H1 (cell line): ENCODE data around the gene FAM131A. TPM values are rescaled to one million over a fixed set of nuclear protein-coding genes. Genes with fewer than 3 reads are reported as not detected.

Experiments
- CTCF ChIA-PET: fragments of 300-600 bp; sonication (Branson Sonifier 250); formaldehyde crosslinking; loops from one replicate; lab custom pipeline; 2021; ENCODE audit not compliant: partially characterized antibody; lab: Charles Lee
- POLR2A ChIA-PET: fragments of 300-600 bp; sonication (Branson Sonifier 250); formaldehyde crosslinking; loops from one replicate; lab custom pipeline; 2021; ENCODE audit warnings: inconsistent platforms; ENCODE audit not compliant: partially characterized antibody; lab: Charles Lee
- DNase-seq, 2 experiments: peaks; one replicate each; pipeline versions ENCODE4 v3.0.0 to v3.0.0-alpha.2; 2010 to 2022; ENCODE audit warnings: low spot score in 2 of 2, low read depth in 1 of 2, mixed read lengths in 1 of 2
- FAIRE-seq: peaks from 2 replicates; lab custom pipeline; 2011; peaks lifted over from hg19 to GRCh38; lab: Jason Lieb, UNC
- H2AFZ ChIP-seq: 2 replicates; pipeline ENCODE4 v1.8.1; 2012; ENCODE audit warnings: low read length, inconsistent platforms
- H2AK5ac ChIP-seq: 2 replicates; pipeline ENCODE4 v1.6.1; 2013; ENCODE audit warnings: low read depth, low read length
- H2BK120ac ChIP-seq: replicated peaks from 2 replicates; pipeline ENCODE3; 2013; ENCODE audit warnings: low read depth, low read length, inconsistent platforms
- H2BK12ac ChIP-seq: 2 replicates; pipeline ENCODE4 v1.6.1; 2013; ENCODE audit warnings: low read depth, low read length
- H2BK15ac ChIP-seq: 2 replicates; pipeline ENCODE4 v1.6.1; 2013; ENCODE audit warnings: low read length
- H2BK20ac ChIP-seq: 2 replicates; pipeline ENCODE4 v1.6.1; 2013; ENCODE audit warnings: low read length
- H2BK5ac ChIP-seq: 2 replicates; pipeline ENCODE4 v1.6.1; 2013; ENCODE audit warnings: low read depth, low read length
- H3K14ac ChIP-seq: 2 replicates; pipeline ENCODE4 v1.6.1; 2013; ENCODE audit warnings: inconsistent platforms; ENCODE audit not compliant: insufficient read length
- H3K18ac ChIP-seq: 2 replicates; pipeline ENCODE4 v1.6.1; 2013; ENCODE audit warnings: low read length; ENCODE audit errors: extremely low read depth
- H3K23ac ChIP-seq: 2 replicates; pipeline ENCODE4 v1.6.1; 2013; ENCODE audit warnings: inconsistent platforms; ENCODE audit not compliant: insufficient read length
- H3K23me2 ChIP-seq: 2 replicates; pipeline ENCODE4 v1.6.1; 2013; ENCODE audit warnings: low read depth, low read length
- H3K27ac ChIP-seq: 2 replicates; pipeline ENCODE4 v1.6.1; 2011; ENCODE audit warnings: low read depth, low read length, inconsistent platforms
- H3K27me3 ChIP-seq, 4 experiments: replicated peaks in 1 of 4; 1 replicate in 1 of 4; 2 replicates in 3 of 4; pipeline versions ENCODE4 v1.6.1 to v1.8.1; 2011 to 2013; ENCODE audit warnings: low read length in 3 of 4, mild to moderate bottlenecking in 3 of 4, inconsistent platforms in 2 of 4, mixed read lengths in 2 of 4, moderate library complexity in 1 of 4; ENCODE audit not compliant: control insufficient read depth in 3 of 4, insufficient read depth in 3 of 4; ENCODE audit errors: extremely low read depth in 1 of 4
- H3K36me3 ChIP-seq, 4 experiments: 2 replicates each; pipeline versions ENCODE4 v1.6.1 to v1.8.1; 2011 to 2013; ENCODE audit warnings: mild to moderate bottlenecking in 4 of 4, low read length in 3 of 4, moderate library complexity in 2 of 4, control low read depth in 1 of 4, inconsistent platforms in 1 of 4; ENCODE audit not compliant: insufficient read depth in 4 of 4, control insufficient read depth in 2 of 4
- H3K4ac ChIP-seq: replicated peaks from 2 replicates; pipeline ENCODE3; 2013; ENCODE audit warnings: low read length, low read depth, mixed read lengths, inconsistent platforms; ENCODE audit not compliant: insufficient read length
- H3K4me1 ChIP-seq, 4 experiments: replicated peaks in 1 of 4; 1 replicate in 1 of 4; 2 replicates in 3 of 4; pipeline versions ENCODE4 v1.6.1 to v1.8.1; 2011 to 2013; ENCODE audit warnings: low read length in 3 of 4, inconsistent platforms in 2 of 4, mixed read lengths in 1 of 4; ENCODE audit not compliant: insufficient read depth in 4 of 4, control insufficient read depth in 3 of 4
- H3K4me2 ChIP-seq, 2 experiments: 2 replicates each; pipeline versions ENCODE4 v1.6.1 to v1.8.1; 2011 to 2013; ENCODE audit warnings: low read depth in 2 of 2, low read length in 2 of 2, control low read depth in 1 of 2, inconsistent platforms in 1 of 2, mild to moderate bottlenecking in 1 of 2; ENCODE audit not compliant: insufficient read depth in 1 of 2
- H3K4me3 ChIP-seq, 4 experiments: fragments of 200-600, 300-600 bp in 1 of 4; sonication (generic), shearing (Covaris generic), sonication (Bioruptor Twin) in 1 of 4; 2 replicates each; pipeline versions ENCODE4 v1.5.1 to v1.8.1; 2011 to 2016; ENCODE audit warnings: low read length in 4 of 4, low read depth in 3 of 4, control low read depth in 2 of 4, inconsistent platforms in 2 of 4, mild to moderate bottlenecking in 2 of 4, mixed read lengths in 1 of 4, moderate library complexity in 1 of 4; ENCODE audit not compliant: insufficient read depth in 2 of 4; ENCODE audit errors: extremely low read depth in 1 of 4
- H3K56ac ChIP-seq: replicated peaks from 2 replicates; pipeline ENCODE3; 2013; ENCODE audit warnings: low read depth, mild to moderate bottlenecking, mixed read lengths, low read length, inconsistent platforms; ENCODE audit not compliant: insufficient read length
- H3K79me1 ChIP-seq: 2 replicates; pipeline ENCODE4 v1.6.1; 2013; ENCODE audit warnings: low read depth, low read length, control low read depth
- H3K79me2 ChIP-seq, 2 experiments: 2 replicates each; pipeline versions ENCODE4 v1.6.1 to v1.8.1; 2012 to 2013; ENCODE audit warnings: low read length in 2 of 2, mild to moderate bottlenecking in 2 of 2, inconsistent platforms in 1 of 2; ENCODE audit not compliant: insufficient read depth in 2 of 2, control insufficient read depth in 1 of 2
- H3K9ac ChIP-seq, 4 experiments: replicated peaks in 1 of 4; 1 replicate in 1 of 4; 2 replicates in 3 of 4; pipeline versions ENCODE4 v1.6.1 to v1.8.1; 2011 to 2013; ENCODE audit warnings: low read depth in 3 of 4, low read length in 3 of 4, control low read depth in 2 of 4, mild to moderate bottlenecking in 2 of 4, moderate library complexity in 2 of 4, inconsistent platforms in 1 of 4; ENCODE audit errors: extremely low read depth in 1 of 4
- H3K9me3 ChIP-seq, 2 experiments: 2 replicates each; pipeline versions ENCODE4 v1.6.1 to v1.8.1; 2012 to 2013; ENCODE audit warnings: mild to moderate bottlenecking in 2 of 2, moderate library complexity in 2 of 2, control low read depth in 1 of 2, inconsistent platforms in 1 of 2, low read depth in 1 of 2, low read length in 1 of 2, mixed read lengths in 1 of 2; ENCODE audit not compliant: insufficient read depth in 2 of 2
- H4K20me1 ChIP-seq, 2 experiments: replicated peaks in 1 of 2; 2 replicates each; pipeline versions ENCODE3 to v1.8.1; 2011 to 2013; ENCODE audit warnings: inconsistent platforms in 2 of 2, low read length in 2 of 2, mild to moderate bottlenecking in 1 of 2; ENCODE audit not compliant: insufficient read depth in 2 of 2, control insufficient read depth in 1 of 2
- H4K5ac ChIP-seq: 2 replicates; pipeline ENCODE4 v1.6.1; 2013; ENCODE audit warnings: low read length, low read depth, mixed read lengths, inconsistent platforms; ENCODE audit not compliant: insufficient read length
- H4K8ac ChIP-seq: 2 replicates; pipeline ENCODE4 v1.8.0; 2013; ENCODE audit warnings: mild to moderate bottlenecking, moderate library complexity, low read length, inconsistent platforms; ENCODE audit not compliant: insufficient read depth; ENCODE audit errors: extremely low read depth
- H4K91ac ChIP-seq: replicated peaks from 2 replicates; pipeline ENCODE3; 2013; ENCODE audit warnings: low read length, mixed read lengths, inconsistent platforms; ENCODE audit not compliant: insufficient read length
- BCL11A ChIP-seq, 2 experiments: IDR thresholded peaks; one replicate each; pipeline ENCODE4 v1.6.1; 2011; ENCODE audit warnings: low read depth in 2 of 2, low read length in 2 of 2, mild to moderate bottlenecking in 2 of 2
- BRCA1 ChIP-seq: IDR thresholded peaks from 2 replicates; pipeline ENCODE4 v1.6.1; 2012; ENCODE audit warnings: low read depth, low read length, improper control_type of control experiment
- E2F6 ChIP-seq: IDR thresholded peaks from 2 replicates; pipeline ENCODE4 v1.6.1; 2012; ENCODE audit warnings: inconsistent platforms
- GTF2F1 ChIP-seq: IDR thresholded peaks from 2 replicates; pipeline ENCODE4 v1.6.1; 2012; ENCODE audit warnings: low read depth, low read length, improper control_type of control experiment, borderline replicate concordance
- MAX ChIP-seq: IDR thresholded peaks from 2 replicates; pipeline ENCODE4 v1.6.1; 2012; ENCODE audit warnings: inconsistent platforms
- NRF1 ChIP-seq: IDR thresholded peaks from 2 replicates; pipeline ENCODE4 v1.6.1; 2011; ENCODE audit warnings: mild to moderate bottlenecking, low read depth, low read length, improper control_type of control experiment
- POU5F1 ChIP-seq: IDR thresholded peaks from 2 replicates; pipeline ENCODE4 v1.6.1; 2011; ENCODE audit warnings: low read depth, mild to moderate bottlenecking, low read length, moderate library complexity
- RAD21 ChIP-seq, 2 experiments: IDR thresholded peaks in 1 of 2; conservative IDR thresholded peaks in 1 of 2; 2 replicates each; pipeline ENCODE4 v1.6.1; 2011; ENCODE audit warnings: low read depth in 2 of 2, low read length in 2 of 2, improper control_type of control experiment in 1 of 2, inconsistent platforms in 1 of 2, mild to moderate bottlenecking in 1 of 2, moderate library complexity in 1 of 2
- RFX5 ChIP-seq: IDR thresholded peaks from 2 replicates; pipeline ENCODE4 v1.6.1; 2011; ENCODE audit warnings: low read depth, low read length, improper control_type of control experiment, borderline replicate concordance
- TAF7 ChIP-seq: optimal IDR thresholded peaks from 2 replicates; pipeline ENCODE3; 2011; ENCODE audit warnings: low read depth, mild to moderate bottlenecking, inconsistent platforms, low read length, moderate library complexity, borderline replicate concordance
- TCF12 ChIP-seq: IDR thresholded peaks from 2 replicates; pipeline ENCODE4 v1.6.1; 2011; ENCODE audit warnings: low read depth, mild to moderate bottlenecking, low read length
- YY1 ChIP-seq: IDR thresholded peaks from 2 replicates; pipeline ENCODE4 v1.6.1; 2011; ENCODE audit warnings: low read depth, mild to moderate bottlenecking, low read length
- ZNF274 ChIP-seq: IDR thresholded peaks from 2 replicates; pipeline ENCODE4 v1.7.0; 2012; ENCODE audit warnings: low read length, borderline replicate concordance; ENCODE audit errors: extremely low read depth
- WGBS, 2 experiments: shearing (Covaris generic) in 1 of 2; methylation state at CpG; one replicate each; pipeline versions ENCODE4 v1.1.6 to v1.1.7; 2013 to 2015; ENCODE audit warnings: low lambda C conversion rate in 2 of 2, mixed read lengths in 2 of 2, inconsistent platforms in 1 of 2, low coverage in 1 of 2, missing lambda C conversion rate in 1 of 2; ENCODE audit not compliant: insufficient replicate concordance in 2 of 2, insufficient coverage in 1 of 2, insufficient read length in 1 of 2; ENCODE audit errors: extremely low coverage in 1 of 2, missing lambda C conversion rate in 1 of 2; 5-methylcytosine and 5-hydroxymethylcytosine counted together
- polyA plus RNA-seq, 7 experiments: library from polyadenylated mRNA; depleted of rRNA in 3 of 7; stranded (reverse) in 5 of 7; unstranded in 2 of 7; fragments of >200 nt in 5 of 7; fragments of 200-250 nt in 2 of 7; gene quantifications; 1 replicate in 5 of 7; 2 replicates in 1 of 7; 4 replicates in 1 of 7; pipeline versions ENCODE4 v1.2.1 to v1.2.3, GENCODE V29; 2011 to 2013; ENCODE audit warnings: missing spikeins in 2 of 7, mixed read lengths in 2 of 7
- total RNA-seq: library from RNA; stranded (reverse); fragmentation: NEBNext Ultra II Directional; extraction: Animal tissue kit (Norgen Biotek cat#: 25700); gene quantifications from 2 replicates; pipeline ENCODE4 v1.2.1, GENCODE V29; 2021

FAM131A gene
- total and polyA plus RNA-seq, 2 of the 8 experiments (the other 6 are each of a cell fraction or from before 2014, with no cell fraction given), result 16.0 to 21.9 TPM

- H3K27me3 ChIP-seq, result no peaks in the 10 kb centered on the region
- H4K20me1 ChIP-seq, result peaks cover 19 to 31% of the 10 kb centered on the region in 2 experiments
- H2AFZ ChIP-seq, result no peak overlapping the region
- no peak overlapping the region for H3K56ac ChIP-seq
- POLR2A ChIA-PET, result interaction anchor here (0.9 to 9.8 kb wide), 7 partner anchors 9 to 38 kb away, joined by 3 to 148 read pairs (median 4); partner anchors contain the start of genes EIF4G1 and FAM131A
- H2AK5ac ChIP-seq, result no peak overlapping the region
- H3K9ac ChIP-seq, result no peak overlapping the region
- H2BK15ac ChIP-seq, result no peak overlapping the region
- FAIRE-seq (no peak), DNase-seq (no peak)
- H2BK20ac ChIP-seq, result no peak overlapping the region
- H3K14ac ChIP-seq, result no peak overlapping the region
- no peak overlapping the region for H3K4ac ChIP-seq
- H2BK12ac ChIP-seq, result no peak overlapping the region
- CTCF ChIA-PET, result interaction anchor here (0.9 to 1.0 kb wide), 2 partner anchors 15 to 19 kb away, joined by 3 to 4 read pairs; no protein-coding TSS in a partner anchor
- H3K9me3 ChIP-seq, result no peaks in the 10 kb centered on the region
- H3K4me2 ChIP-seq, result no peak overlapping the region
- no peak overlapping the region for H2BK5ac ChIP-seq
- H4K8ac ChIP-seq, result no peak overlapping the region; the same call in 1 of the 2 replicates
- H4K91ac ChIP-seq, result no peak overlapping the region
- H3K27ac ChIP-seq, result no peak overlapping the region
- H3K23ac ChIP-seq, result no peak overlapping the region
- no peak overlapping the region for H4K5ac ChIP-seq
- no peak overlapping the region for H3K18ac ChIP-seq
- H3K4me3 ChIP-seq, result no peak overlapping the region
- no peaks in the 10 kb centered on the region; a peak in 4 of 7 replicates for H3K4me1 ChIP-seq
- peaks cover 77 to 99% (median 92%) of the 10 kb centered on the region in 4 experiments for H3K36me3 ChIP-seq
- no peaks in the 10 kb centered on the region for H3K23me2 ChIP-seq
- WGBS, 2 experiments, result 98% methylated on average over 8 of the region's 8 CpGs; no CpG with 5 or more reads in 1 of the 2 experiments
- peaks cover 4 to 25% of the 10 kb centered on the region in 2 experiments; a peak in 3 of 4 replicates for H3K79me2 ChIP-seq
- H3K79me1 ChIP-seq, result peaks cover 8% of the 10 kb centered on the region; the same call in 1 of the 2 replicates
- no peak overlapping the region for H2BK120ac ChIP-seq
- TF ChIP-seq BRCA1, result no peak
- no peak for TF ChIP-seq BCL11A (IDR thresholded peaks at IDR 0.05; ENCODE audit: low read depth in 2 of 2, low read length in 2 of 2)
- no peak for TF ChIP-seq GTF2F1
- TF ChIP-seq RFX5, result no peak
- no peak for TF ChIP-seq TCF12
- TF ChIP-seq YY1, result no peak
- no peak for TF ChIP-seq MAX
- no peak for TF ChIP-seq TAF7
- TF ChIP-seq NRF1, result no peak
- TF ChIP-seq ZNF274, result no peak
- no peak for TF ChIP-seq E2F6
- no peak for TF ChIP-seq RAD21 (IDR thresholded peaks at IDR 0.05 in 1 of 2, conservative IDR thresholded peaks at IDR 0.05 in 1 of 2; ENCODE audit: low read depth in 2 of 2, low read length in 2 of 2)
- no peak for TF ChIP-seq POU5F1
Observed at GRCh38 chr3:184323696-184324095, 13.7 kb upstream of the FAM131A start.
